ENCODE measurements around the gene POLR3H. TPM values are rescaled to one million over a fixed set of nuclear protein-coding genes. Genes with fewer than 3 reads are reported as not detected.

POLR3H gene
- total RNA-seq, 1 experiment from 2014 or later: 92.1 TPM

DNA sequence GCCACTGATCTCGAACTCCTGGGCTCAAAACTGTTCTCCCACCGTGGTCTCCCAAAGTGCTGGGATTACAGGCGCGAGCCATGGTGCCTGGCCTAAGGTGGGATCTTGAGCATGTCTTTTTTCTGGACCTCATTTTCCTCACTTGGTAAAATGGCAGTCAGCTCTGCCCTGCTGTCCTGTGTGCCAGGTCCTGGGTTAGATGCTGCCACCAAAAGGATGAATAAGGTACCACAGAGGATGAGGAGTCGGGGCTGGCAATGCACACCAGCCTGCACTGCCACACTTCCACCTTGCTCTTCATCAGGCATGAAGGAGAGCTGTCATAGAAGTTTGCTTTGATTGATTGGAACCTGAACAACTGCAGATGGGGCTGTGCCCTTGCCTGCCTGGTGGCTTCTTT, 43.1 kb downstream of the POLR3H start:
- intact Hi-C loops (cut with micrococcal nuclease; ENCODE audit: unreplicated experiment): no loop called here
- Histone ChIP-seq H3K36me3 (ENCODE audit: insufficient read depth, low read length, poor library complexity, severe bottlenecking) (peaks cover 7% of the 10 kb centered on the region), H3K4me3 (ENCODE audit: low read depth, low read length, poor library complexity, severe bottlenecking) (no peak overlapping the region), H3K27me3 (replicated peaks; ENCODE audit: insufficient read depth, low read depth, low read length, poor library complexity) (no peaks in the 10 kb centered on the region), H3K27ac (ENCODE audit: low read depth, low read length, poor library complexity, severe bottlenecking) (no peak overlapping the region), H3K9me3 (ENCODE audit: low read depth, low read length, poor library complexity, severe bottlenecking) (no peaks in the 10 kb centered on the region), H3K4me1 (ENCODE audit: insufficient read depth, low read length, poor library complexity, severe bottlenecking) (no peaks in the 10 kb centered on the region)
- ChIA-PET CTCF (interaction anchor here (0.6 to 0.7 kb wide), 3 partner anchors 53 to 98 kb away, joined by 3 to 4 read pairs (median 3); no protein-coding TSS in a partner anchor), POLR2A (ENCODE audit: low non-redundant PET) (no interaction called here)
- TF ChIP-seq EZH2 (IDR thresholded peaks at IDR 0.05; ENCODE audit: borderline replicate concordance, low read depth, low read length, poor library complexity, severe bottlenecking): no peak
- TF ChIP-seq CTCF (conservative IDR thresholded peaks at IDR 0.05; ENCODE audit: low read depth, low read length): peak; percentile 50
- BruUV-seq (replicated peaks): no TSS peak
- peak; percentile 52 for DNase-seq (ENCODE audit: low spot score)

DNA sequence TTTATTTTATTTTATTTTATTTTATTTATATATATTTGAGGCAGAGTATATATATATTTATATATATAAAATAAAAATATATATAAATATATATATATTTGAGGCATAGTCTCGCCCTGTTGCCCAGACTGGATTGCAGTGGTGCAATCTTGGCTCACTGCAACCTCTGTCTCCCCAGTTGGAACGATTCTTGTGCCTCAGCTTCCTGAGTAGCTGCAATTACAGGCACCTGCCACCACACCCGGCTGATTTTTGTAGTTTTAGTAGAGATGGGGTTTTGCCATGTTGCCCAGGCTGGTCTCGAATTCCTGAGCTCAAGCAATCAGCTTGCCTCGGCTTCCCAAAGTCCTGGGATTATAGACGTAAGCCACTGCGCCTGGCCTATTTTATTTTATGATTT, 44.0 kb downstream of the POLR3H start:
- H3K4me1 ChIP-seq (ENCODE audit: insufficient read depth, low read length, poor library complexity, severe bottlenecking): no peaks in the 10 kb centered on the region
- ChIA-PET POLR2A (ENCODE audit: low non-redundant PET) (no interaction called here), CTCF (no interaction called here)
- DNase-seq (ENCODE audit: low spot score): no peak
- peaks cover 7% of the 10 kb centered on the region for H3K36me3 ChIP-seq (ENCODE audit: insufficient read depth, low read length, poor library complexity, severe bottlenecking)
- no TSS peak for BruUV-seq (replicated peaks)
- no peak overlapping the region for H3K27ac ChIP-seq (ENCODE audit: low read depth, low read length, poor library complexity, severe bottlenecking)
- no peak for TF ChIP-seq EZH2 (IDR thresholded peaks at IDR 0.05; ENCODE audit: borderline replicate concordance, low read depth, low read length, poor library complexity, severe bottlenecking)
- TF ChIP-seq CTCF (conservative IDR thresholded peaks at IDR 0.05; ENCODE audit: low read depth, low read length): no peak
- H3K9me3 ChIP-seq (ENCODE audit: low read depth, low read length, poor library complexity, severe bottlenecking): no peaks in the 10 kb centered on the region
- intact Hi-C loops (cut with micrococcal nuclease; ENCODE audit: unreplicated experiment): no loop called here
- no peaks in the 10 kb centered on the region for H3K27me3 ChIP-seq (replicated peaks; ENCODE audit: insufficient read depth, low read depth, low read length, poor library complexity)
- no peak overlapping the region for H3K4me3 ChIP-seq (ENCODE audit: low read depth, low read length, poor library complexity, severe bottlenecking)

DNA sequence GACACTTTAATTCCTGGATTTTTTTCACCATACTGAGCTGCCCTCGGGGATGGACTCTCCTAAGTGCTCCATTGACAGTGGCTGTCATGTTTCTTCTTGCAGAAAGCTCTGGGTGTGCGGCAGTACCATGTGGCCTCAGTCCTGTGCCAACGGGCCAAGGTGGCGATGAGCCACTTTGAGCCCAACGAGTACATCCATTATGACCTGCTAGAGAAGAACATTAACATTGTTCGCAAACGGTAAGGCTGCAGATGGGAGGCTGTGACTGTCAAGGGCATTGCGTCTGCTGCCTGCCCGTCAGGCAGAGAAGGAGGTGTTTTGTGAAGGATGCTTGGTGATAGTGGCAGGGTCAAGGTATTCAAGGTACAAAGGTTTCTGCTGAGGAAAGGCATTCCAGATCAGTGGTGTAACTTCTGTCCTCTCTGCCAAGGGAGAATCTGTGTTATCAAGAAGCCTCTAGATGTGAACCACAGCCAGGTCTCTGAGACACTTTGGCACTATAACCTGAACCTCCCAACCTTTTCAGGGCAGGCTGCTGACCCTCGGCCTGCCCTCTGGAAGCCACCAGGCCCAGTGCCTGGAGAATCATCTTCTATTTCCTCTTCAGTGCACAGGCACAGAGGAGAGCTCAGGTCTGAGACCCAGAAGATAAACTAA, 44.5 kb downstream of the POLR3H start:
- TF ChIP-seq EZH2 (IDR thresholded peaks at IDR 0.05; ENCODE audit: borderline replicate concordance, low read depth, low read length, poor library complexity, severe bottlenecking) (no peak), CTCF (conservative IDR thresholded peaks at IDR 0.05; ENCODE audit: low read depth, low read length) (no peak)
- H3K27me3 ChIP-seq (replicated peaks; ENCODE audit: insufficient read depth, low read depth, low read length, poor library complexity): no peaks in the 10 kb centered on the region
- no peaks in the 10 kb centered on the region for H3K9me3 ChIP-seq (ENCODE audit: low read depth, low read length, poor library complexity, severe bottlenecking)
- no TSS peak for BruUV-seq (replicated peaks)
- CTCF ChIA-PET: no interaction called here
- intact Hi-C loops (cut with micrococcal nuclease; ENCODE audit: unreplicated experiment): no loop called here
- POLR2A ChIA-PET (ENCODE audit: low non-redundant PET): no interaction called here
- H3K4me3 ChIP-seq (ENCODE audit: low read depth, low read length, poor library complexity, severe bottlenecking): no peak overlapping the region
- H3K4me1 ChIP-seq (ENCODE audit: insufficient read depth, low read length, poor library complexity, severe bottlenecking): no peaks in the 10 kb centered on the region
- DNase-seq (ENCODE audit: low spot score): no peak
- H3K36me3 ChIP-seq (ENCODE audit: insufficient read depth, low read length, poor library complexity, severe bottlenecking): peaks cover 7% of the 10 kb centered on the region
- H3K27ac ChIP-seq (ENCODE audit: low read depth, low read length, poor library complexity, severe bottlenecking): no peak overlapping the region

All from A673 (cell line).